ENCODE results near the gene CMTM8.
A peak's percentile ranks its signal among the peaks of the same experiment; 100 is the strongest.
"Not testable (repeated sequence)": the region's sequence is repeated elsewhere in the genome, so short reads cannot be mapped to it uniquely, and the experiment has no call there.

The CMTM8 gene, protein sequence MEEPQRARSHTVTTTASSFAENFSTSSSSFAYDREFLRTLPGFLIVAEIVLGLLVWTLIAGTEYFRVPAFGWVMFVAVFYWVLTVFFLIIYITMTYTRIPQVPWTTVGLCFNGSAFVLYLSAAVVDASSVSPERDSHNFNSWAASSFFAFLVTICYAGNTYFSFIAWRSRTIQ

DNA sequence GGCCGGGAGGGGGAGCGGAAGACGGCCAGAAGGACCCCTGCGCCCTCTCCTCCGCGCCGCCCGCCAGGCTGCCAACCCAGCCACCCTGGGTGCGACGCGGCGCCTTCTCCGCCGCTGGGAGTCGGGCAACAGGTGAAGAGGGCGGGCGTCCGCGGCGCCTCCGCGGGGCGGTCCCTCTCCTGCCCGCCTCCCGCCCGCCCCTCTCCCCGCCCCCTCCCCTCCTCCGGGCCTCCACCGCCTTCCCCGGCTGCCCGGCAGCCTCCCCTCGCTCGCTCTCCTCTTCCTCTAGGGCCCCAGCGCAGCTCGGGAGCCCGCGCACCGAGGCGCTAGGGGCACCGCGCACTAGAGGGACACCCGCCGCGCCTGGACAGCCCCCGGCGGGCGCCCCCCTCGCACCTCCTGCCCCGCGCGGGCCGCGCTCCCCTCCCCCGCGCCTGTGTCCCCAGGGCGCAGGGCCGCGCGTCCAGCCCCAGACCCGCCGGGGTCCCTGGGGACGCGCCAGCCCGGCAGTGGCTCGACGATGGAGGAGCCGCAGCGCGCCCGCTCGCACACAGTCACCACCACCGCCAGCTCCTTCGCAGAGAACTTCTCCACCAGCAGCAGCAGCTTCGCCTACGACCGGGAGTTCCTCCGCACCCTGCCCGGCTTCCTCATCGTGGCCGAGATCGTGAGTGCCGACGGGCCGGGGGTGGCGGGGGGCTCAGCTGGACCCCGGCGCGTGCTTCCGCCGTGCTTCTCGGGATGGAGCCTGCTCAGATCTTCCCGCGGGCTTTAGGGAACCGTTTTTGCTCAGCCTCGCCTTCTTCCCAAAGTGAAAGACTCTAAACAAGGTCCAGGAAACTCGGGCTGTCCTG lies at the start of gene CMTM8:
Gene CMTM8, plus strand, starts transcription at position 228 of the 854 bp plus-strand sequence. Its CDS starts 293 bp downstream, at position 521.
- peak; percentile 72 for DNase-seq

DNA sequence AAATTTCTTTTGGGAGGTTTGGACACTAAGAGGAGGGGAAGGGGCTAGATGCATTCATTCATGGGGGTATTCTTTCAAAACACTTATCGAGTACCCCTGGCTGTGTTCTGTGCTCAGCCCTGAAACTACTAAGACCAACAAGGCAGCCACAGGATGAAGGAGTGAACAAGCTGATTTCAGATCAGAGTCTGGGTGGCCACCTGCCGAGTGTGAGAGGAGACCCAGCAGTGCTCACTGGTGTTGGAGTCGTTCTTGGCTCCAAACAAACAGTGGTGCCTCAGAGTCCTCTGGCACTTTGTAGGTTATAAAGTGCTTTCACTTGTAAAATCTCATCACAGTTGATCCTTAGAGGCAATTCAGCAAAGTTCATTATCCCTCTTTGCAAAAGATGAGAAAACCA lies 48.8 kb upstream of the CMTM8 start:
- DNase-seq = no peak

DNA sequence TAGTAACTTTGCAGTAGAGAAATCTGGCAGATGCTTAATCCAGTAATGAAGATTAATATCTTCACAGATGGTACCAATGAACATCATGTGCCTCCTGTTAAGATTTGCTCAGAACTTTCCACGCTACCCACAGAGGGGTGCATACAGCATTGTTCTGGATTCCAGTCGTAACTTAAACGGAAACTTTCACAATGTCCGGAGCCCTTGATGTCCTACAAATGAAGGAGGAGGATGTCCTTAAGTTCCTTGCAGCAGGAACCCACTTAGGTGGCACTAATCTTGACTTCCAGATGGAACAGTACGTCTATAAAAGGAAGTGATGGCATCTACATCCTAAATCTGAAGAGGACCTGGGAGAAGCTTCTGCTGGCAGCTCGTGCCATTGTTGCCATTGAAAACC lies 47.9 kb upstream of the CMTM8 start:
- DNase-seq = not testable (repeated sequence)

- no peak for DNase-seq
These were observed 45.4 kb upstream of the CMTM8 start for GRCh38 chr3:32193101-32193500.

- no peak for DNase-seq
These were observed 43.8 kb upstream of the CMTM8 start for GRCh38 chr3:32194653-32195052.

- DNase-seq = no peak
These were observed 42.4 kb upstream of the CMTM8 start for GRCh38 chr3:32195995-32196540.

GRCh38 chr3:32197991-32198390 lies 40.5 kb upstream of the CMTM8 start:
- no peak for DNase-seq

DNA sequence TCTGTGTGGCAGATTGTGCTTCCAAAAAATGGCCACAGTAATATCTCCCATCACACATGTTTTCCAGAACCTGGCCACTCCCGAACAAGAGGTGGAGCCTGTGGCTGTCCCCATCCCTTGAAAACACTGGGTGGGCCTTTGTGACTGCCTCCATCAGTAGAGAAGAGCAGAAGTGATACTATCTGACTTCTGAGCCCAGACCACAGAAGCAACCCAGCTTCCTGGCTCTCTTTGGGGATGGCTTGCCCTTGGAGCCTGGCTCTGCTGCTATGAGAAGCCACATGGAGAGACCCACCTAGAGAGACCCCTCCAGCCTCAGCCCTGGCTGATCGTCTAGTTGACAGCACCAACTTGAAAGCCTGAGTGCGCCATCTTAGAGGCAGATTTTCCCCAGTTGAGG lies 39.8 kb upstream of the CMTM8 start:
- no peak for DNase-seq

DNA sequence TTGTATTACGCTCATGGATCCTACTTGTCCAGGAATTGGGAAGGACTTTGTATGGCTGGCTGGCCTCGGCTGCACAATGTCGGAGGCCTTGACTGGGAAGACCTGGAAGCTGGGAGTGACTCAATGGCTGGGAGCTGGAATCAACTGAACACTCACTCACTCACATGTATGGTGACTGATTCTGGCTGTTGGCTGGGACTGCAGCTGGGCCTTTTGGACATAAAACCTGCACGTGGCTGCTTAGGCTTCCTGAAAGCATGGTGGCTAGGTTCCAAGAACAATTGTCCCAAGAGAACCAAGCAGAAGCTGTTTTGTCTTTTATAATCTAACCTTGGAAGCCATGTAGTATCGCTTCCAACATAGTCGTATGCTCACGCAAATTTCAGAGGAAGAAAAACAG lies 38.0 kb upstream of the CMTM8 start:
- DNase-seq = no peak

- no peak for DNase-seq
These were observed 37.3 kb upstream of the CMTM8 start for GRCh38 chr3:32200992-32201758.

GRCh38 chr3:32202496-32202895 lies 36.0 kb upstream of the CMTM8 start:
- DNase-seq = no peak

- DNase-seq = no peak
These were observed 34.6 kb upstream of the CMTM8 start for GRCh38 chr3:32203854-32204253.

DNA sequence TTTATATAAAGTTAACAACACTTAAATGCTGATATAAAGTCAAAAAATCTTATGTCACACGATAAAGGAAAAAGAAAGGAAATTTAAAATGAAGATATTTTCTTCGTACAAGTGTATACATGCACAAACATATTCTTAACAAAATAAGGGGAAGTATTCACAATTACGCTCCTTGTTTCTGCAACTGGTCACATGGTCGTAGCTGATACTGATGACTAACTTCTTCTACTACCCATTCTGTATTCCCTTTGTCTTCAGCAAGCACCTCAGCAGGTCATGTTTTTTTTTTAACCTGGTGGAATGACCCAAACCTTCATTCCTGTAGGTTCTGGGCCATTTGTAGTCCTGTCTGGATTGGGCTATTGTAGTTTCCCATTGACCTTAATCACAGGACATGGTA lies 30.0 kb upstream of the CMTM8 start:
- DNase-seq = no peak

- DNase-seq = no peak
These were observed 23.3 kb upstream of the CMTM8 start for GRCh38 chr3:32215185-32215584.

DNA sequence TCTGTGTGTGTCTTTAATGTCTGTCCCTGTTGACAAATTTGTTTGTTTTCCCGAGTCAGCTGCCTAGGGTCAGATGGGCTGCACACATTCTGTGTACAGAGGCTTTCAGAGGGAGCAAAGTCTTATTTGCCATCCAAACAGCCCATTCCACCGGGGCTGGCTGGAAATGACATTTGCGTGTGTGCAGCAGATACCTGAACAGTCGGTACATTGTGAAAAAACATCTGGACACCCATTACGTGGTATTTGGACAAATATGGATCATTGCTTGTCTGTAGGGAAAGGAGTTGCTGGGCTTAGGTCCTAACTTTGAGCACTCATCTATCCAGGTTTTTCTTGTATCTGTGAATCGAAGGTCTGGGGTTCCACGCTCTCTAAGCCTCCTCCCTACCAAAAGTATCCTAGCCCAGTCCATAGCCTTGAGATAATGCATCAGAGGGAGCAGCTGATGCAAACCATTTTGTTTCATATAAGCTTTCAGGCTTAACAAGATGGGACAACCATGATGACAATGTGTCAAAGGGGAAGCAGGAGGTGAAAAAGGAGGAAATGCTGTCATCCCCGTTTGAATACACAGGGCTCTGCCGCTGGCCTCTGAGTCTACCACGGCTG lies 22.2 kb upstream of the CMTM8 start:
- DNase-seq = no peak

GRCh38 chr3:32217339-32217738 lies 21.1 kb upstream of the CMTM8 start:
- no peak for DNase-seq

- DNase-seq = no peak
These were observed 18.9 kb upstream of the CMTM8 start for GRCh38 chr3:32219537-32219936.

GRCh38 chr3:32220006-32220405 lies 18.5 kb upstream of the CMTM8 start:
- DNase-seq = no peak

DNA sequence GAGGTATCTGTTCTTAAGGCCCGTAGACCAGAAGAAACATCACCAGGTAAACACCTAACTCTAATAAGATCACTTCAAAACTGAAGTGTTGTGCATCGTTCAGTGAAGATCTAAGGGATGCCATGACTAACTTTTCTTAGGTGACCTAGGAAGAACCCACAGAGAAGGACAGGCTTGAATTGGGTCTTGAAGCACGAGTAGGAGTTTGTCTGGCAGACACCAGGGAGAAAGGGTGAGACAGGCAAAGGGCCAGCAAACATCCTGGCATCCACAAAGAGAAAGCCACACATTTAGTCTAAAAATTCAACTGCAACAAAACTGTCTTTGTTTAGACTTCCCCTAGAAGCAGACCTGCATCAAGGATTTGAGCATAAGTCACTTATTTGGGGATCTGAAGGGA lies 15.5 kb upstream of the CMTM8 start:
- no peak for DNase-seq

GRCh38 chr3:32224016-32224516 lies 14.4 kb upstream of the CMTM8 start:
- no peak for DNase-seq

DNA sequence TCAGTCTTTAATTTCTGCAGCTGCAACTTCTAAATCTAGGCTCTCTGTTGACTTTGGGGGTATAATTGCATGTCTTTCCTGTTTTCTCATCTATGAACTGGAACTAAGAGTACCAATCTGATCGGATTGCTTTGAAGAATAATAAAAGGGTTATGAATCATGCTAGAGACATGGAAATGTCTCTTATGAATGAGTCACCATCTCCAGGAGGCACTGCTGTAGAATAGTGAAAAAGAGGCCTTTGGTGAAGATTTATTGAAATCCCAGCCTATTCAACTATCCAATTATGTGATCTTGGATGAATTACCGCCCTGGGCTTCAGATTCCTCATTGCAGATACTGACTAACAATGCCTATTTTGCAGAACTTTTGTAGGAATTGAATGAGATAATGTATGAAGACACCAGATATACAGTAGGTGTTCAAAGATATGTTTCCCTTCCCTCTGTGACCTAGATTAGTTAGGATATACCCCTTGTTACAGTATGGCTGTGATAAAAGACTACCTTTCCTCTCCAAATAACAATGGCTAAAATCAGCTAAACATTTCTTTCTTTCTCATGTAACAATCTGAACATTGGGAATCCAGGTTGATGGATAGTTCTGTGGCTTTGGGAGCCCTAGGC lies 11.5 kb upstream of the CMTM8 start:
- DNase-seq = no peak

DNA sequence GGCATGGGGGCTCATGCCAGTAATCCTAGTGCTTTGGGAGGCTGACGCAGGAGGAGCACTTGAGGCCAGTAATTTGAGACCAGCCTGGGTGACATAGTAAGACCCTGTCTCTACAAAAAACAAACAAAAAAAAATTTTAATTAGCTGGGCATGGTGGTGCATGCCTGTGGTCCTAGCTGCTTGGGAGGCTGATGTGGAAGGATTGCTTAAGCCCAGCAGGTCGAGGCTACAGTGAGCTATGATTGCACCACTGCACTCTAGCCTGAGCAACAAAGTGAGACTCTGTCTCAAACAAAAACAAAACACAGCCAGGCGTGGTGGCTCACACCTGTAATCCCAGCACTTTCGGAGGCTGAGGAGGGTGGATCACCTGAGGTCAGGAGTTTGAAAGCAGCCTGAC lies 9.7 kb upstream of the CMTM8 start:
- DNase-seq = not testable (repeated sequence)
